ENCODE measurements around the gene FBLN2. TPM values are rescaled to one million over a fixed set of nuclear protein-coding genes. Genes with fewer than 3 reads are reported as not detected.
"Not testable (repeated sequence)": the region's sequence is repeated elsewhere in the genome, so short reads cannot be mapped to it uniquely, and the experiment has no call there.

The FBLN2 gene
- total RNA-seq, 1 experiment from 2014 or later = not detected

DNA sequence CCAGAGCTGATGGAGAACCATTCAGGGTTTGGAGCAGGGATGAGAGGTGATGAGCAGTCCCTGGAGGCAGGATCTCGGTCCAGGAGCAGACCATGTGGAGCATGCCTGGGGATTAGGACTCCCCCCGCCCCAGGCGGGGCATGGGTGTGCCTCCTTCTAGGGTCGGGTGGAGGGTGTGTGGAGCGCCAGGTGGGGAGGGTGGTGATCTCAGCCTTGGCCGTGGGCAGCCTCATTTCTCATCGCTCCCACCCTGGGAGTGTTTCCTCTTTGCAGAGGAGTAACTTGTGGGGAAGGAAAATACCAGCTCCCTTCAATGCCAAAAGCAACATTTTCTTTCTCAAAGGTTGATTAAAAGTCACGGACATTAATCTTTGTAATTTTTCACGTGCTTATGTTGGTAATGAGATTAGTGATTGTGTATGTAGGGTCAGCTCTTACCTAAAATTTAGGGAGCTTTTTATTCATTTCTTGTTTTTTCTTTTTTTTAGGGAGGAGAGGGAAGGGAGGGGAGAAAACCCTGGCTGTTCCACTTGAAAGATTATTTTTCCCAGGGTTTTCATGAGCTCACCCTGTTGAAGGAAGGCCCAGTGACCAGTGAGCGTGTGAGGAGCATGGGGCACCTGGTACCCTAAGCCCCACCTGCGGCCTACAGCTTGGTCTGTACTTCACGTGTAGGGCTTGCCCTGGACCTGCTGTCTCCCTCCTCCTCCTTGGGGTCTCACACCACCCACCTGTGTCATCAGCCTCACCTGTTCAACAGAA is 11.0 kb downstream of the FBLN2 start:
- no peak overlapping the region for H3K4me3 ChIP-seq (ENCODE audit: low read length)
- H3K4me1 ChIP-seq (ENCODE audit: low read length) = no peaks in the 10 kb centered on the region
- no peaks in the 10 kb centered on the region for H3K9me2 ChIP-seq (replicated peaks; ENCODE audit: insufficient read depth, low read length)

DNA sequence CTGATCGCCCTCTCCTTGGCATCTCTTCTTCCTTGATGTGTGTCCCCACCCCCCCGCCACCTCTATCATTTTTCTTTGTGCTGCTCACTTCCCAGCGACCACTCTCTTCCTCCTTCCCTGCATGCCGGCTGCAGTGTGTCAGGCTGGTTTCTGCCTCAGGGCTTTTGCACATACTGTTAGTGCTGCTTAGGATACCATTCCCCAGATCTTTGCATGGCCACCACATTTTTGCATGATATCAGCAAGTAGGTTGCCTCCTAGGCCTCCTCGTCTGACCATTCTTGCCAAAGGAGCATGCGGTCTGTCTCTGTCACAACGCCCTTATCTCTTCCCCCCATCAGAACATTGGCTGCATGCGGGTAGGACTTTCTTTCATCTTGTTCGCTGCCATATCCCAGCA is 12.5 kb downstream of the FBLN2 start:
- Histone ChIP-seq H3K27me3 (ENCODE audit: low read length) (no peaks in the 10 kb centered on the region), H3K27ac (ENCODE audit: low read length) (no peak overlapping the region), H3K9ac (ENCODE audit: low read length) (no peak overlapping the region), H4K20me1 (ENCODE audit: insufficient read depth, low read depth, low read length) (no peaks in the 10 kb centered on the region), H3K9me2 (replicated peaks; ENCODE audit: insufficient read depth, low read length) (no peaks in the 10 kb centered on the region), H3K9me3 (ENCODE audit: low read length) (no peaks in the 10 kb centered on the region), H3K36me3 (ENCODE audit: insufficient read depth, low read length) (no peaks in the 10 kb centered on the region), H3K4me2 (ENCODE audit: low read depth, low read length, poor library complexity, severe bottlenecking) (no peak overlapping the region), H3K4me3 (ENCODE audit: low read length) (no peak overlapping the region), H3K79me2 (ENCODE audit: low read length) (no peaks in the 10 kb centered on the region), H2AFZ (ENCODE audit: low read length) (no peak overlapping the region), H3K4me1 (ENCODE audit: low read length) (no peaks in the 10 kb centered on the region)
- no peak for DNase-seq

More for the DNA sequence above, 11.0 kb downstream of the FBLN2 start:
- no peak for DNase-seq
- Histone ChIP-seq H3K36me3 (ENCODE audit: insufficient read depth, low read length) (no peaks in the 10 kb centered on the region), H4K20me1 (ENCODE audit: insufficient read depth, low read depth, low read length) (no peaks in the 10 kb centered on the region), H2AFZ (ENCODE audit: low read length) (no peak overlapping the region), H3K27me3 (ENCODE audit: low read length) (no peaks in the 10 kb centered on the region), H3K9ac (ENCODE audit: low read length) (no peak overlapping the region), H3K9me3 (ENCODE audit: low read length) (no peaks in the 10 kb centered on the region), H3K4me2 (ENCODE audit: low read depth, low read length, poor library complexity, severe bottlenecking) (no peak overlapping the region), H3K27ac (ENCODE audit: low read length) (no peak overlapping the region), H3K79me2 (ENCODE audit: low read length) (no peaks in the 10 kb centered on the region)

DNA sequence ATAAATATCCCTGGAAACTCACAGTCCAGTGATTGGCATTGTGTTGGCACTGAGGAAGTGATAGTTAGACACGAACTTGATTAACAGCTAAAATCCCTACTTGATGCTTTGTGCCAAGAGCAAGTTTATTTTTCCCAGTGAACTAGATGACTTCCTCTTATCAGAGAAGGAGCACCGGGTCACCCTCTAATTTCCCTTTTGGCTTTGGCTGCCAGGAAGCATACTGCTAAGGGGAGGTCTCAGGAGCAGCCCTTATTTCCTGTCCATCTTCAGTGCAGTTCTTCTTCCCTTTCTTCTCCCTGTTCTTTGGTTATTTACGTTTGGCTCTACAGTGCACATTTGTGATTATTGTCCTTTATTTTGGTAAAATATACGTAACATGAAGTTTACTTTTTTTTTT is 13.0 kb downstream of the FBLN2 start:
- H3K79me2 ChIP-seq (ENCODE audit: low read length) = no peaks in the 10 kb centered on the region
- no peaks in the 10 kb centered on the region for H3K4me1 ChIP-seq (ENCODE audit: low read length)
- no peaks in the 10 kb centered on the region for H4K20me1 ChIP-seq (ENCODE audit: insufficient read depth, low read depth, low read length)
- no peaks in the 10 kb centered on the region for H3K9me2 ChIP-seq (replicated peaks; ENCODE audit: insufficient read depth, low read length)
- H3K9ac ChIP-seq (ENCODE audit: low read length) = no peak overlapping the region
- no peaks in the 10 kb centered on the region for H3K36me3 ChIP-seq (ENCODE audit: insufficient read depth, low read length)
- H3K9me3 ChIP-seq (ENCODE audit: low read length) = no peaks in the 10 kb centered on the region
- no peak overlapping the region for H3K4me3 ChIP-seq (ENCODE audit: low read length)
- H3K4me2 ChIP-seq (ENCODE audit: low read depth, low read length, poor library complexity, severe bottlenecking) = no peak overlapping the region
- H3K27me3 ChIP-seq (ENCODE audit: low read length) = no peaks in the 10 kb centered on the region
- no peak overlapping the region for H2AFZ ChIP-seq (ENCODE audit: low read length)
- H3K27ac ChIP-seq (ENCODE audit: low read length) = no peak overlapping the region
- no peak for DNase-seq

DNA sequence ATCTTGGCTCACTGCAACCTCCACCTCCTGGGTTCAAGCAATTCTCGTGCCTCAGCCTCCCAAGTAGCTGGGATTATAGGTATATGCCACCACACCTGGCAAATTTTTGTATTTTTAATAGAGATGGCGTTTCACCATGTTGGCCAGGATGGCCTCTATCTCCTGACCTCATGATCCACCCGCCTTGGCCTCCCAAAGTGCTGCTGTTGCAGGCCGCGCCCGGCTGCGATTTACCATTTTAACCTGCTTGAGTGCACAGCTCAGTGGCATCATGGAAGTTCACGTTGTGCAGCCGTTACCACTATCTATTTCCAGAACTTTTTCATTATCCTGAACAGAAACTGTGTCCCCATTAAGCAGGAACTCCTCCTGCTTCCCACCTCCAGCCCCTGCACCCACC is 13.5 kb downstream of the FBLN2 start:
- H3K9me3 ChIP-seq (ENCODE audit: low read length); H3K9ac ChIP-seq (ENCODE audit: low read length); H3K27me3 ChIP-seq (ENCODE audit: low read length); H3K9me2 ChIP-seq (replicated peaks; ENCODE audit: insufficient read depth, low read length); H3K4me1 ChIP-seq (ENCODE audit: low read length); H2AFZ ChIP-seq (ENCODE audit: low read length); H3K27ac ChIP-seq (ENCODE audit: low read length); H3K79me2 ChIP-seq (ENCODE audit: low read length); H3K4me2 ChIP-seq (ENCODE audit: low read depth, low read length, poor library complexity, severe bottlenecking); H4K20me1 ChIP-seq (ENCODE audit: insufficient read depth, low read depth, low read length); H3K4me3 ChIP-seq (ENCODE audit: low read length); H3K36me3 ChIP-seq (ENCODE audit: insufficient read depth, low read length); DNase-seq: not testable (repeated sequence)

DNA sequence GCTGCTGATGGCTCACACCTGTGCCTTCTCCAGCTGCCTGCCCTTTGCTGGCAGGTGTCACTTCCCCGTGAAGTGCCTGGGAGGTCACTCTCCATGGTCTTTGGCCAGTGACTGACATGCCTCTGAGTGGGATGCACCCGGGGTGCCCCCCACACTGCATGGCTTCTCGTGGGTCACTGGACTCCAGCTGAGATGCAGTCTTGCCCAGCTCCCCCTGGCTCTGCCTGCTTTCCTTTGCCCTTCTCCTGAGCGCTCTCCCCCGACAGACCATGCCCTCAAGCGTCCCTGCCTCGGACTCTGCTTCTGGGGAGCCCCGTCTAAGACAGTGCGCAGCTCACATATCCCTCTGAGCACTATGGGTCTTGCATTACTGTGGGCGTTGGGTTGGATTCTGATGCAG is 14.4 kb downstream of the FBLN2 start:
- Histone ChIP-seq H3K4me1 (ENCODE audit: low read length) (no peaks in the 10 kb centered on the region), H3K36me3 (ENCODE audit: insufficient read depth, low read length) (no peaks in the 10 kb centered on the region), H3K4me3 (ENCODE audit: low read length) (no peak overlapping the region), H3K4me2 (ENCODE audit: low read depth, low read length, poor library complexity, severe bottlenecking) (no peak overlapping the region), H4K20me1 (ENCODE audit: insufficient read depth, low read depth, low read length) (no peaks in the 10 kb centered on the region), H2AFZ (ENCODE audit: low read length) (no peak overlapping the region), H3K27ac (ENCODE audit: low read length) (no peak overlapping the region), H3K9me3 (ENCODE audit: low read length) (no peaks in the 10 kb centered on the region), H3K9me2 (replicated peaks; ENCODE audit: insufficient read depth, low read length) (no peaks in the 10 kb centered on the region), H3K27me3 (ENCODE audit: low read length) (no peaks in the 10 kb centered on the region), H3K79me2 (ENCODE audit: low read length) (no peaks in the 10 kb centered on the region), H3K9ac (ENCODE audit: low read length) (no peak overlapping the region)
- no peak for DNase-seq

DNA sequence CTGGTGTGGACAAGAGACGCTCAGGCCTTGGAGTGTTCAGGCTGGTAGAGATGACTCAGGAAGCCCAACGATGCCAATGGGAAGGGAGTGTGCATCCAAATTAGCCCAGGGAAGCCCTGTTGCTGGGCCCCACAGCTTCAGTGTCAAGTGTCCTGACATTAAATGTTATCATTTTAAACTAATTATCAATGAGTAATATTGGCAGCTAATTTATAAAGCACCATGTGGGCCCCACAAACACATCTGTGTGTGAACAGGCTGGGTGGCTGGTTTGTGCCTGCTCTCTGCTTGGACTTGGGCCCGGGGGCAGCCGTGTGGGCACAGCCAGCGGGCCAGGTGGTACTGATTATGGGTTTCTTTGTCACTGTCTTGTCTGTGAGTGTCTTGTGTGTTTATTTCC is 15.0 kb downstream of the FBLN2 start:
- H3K79me2 ChIP-seq (ENCODE audit: low read length) = no peaks in the 10 kb centered on the region
- H3K4me1 ChIP-seq (ENCODE audit: low read length) = no peaks in the 10 kb centered on the region
- no peaks in the 10 kb centered on the region for H3K36me3 ChIP-seq (ENCODE audit: insufficient read depth, low read length)
- no peaks in the 10 kb centered on the region for H3K9me2 ChIP-seq (replicated peaks; ENCODE audit: insufficient read depth, low read length)
- no peaks in the 10 kb centered on the region for H3K27me3 ChIP-seq (ENCODE audit: low read length)
- no peak overlapping the region for H2AFZ ChIP-seq (ENCODE audit: low read length)
- no peak for DNase-seq
- H4K20me1 ChIP-seq (ENCODE audit: insufficient read depth, low read depth, low read length) = no peaks in the 10 kb centered on the region
- no peaks in the 10 kb centered on the region for H3K9me3 ChIP-seq (ENCODE audit: low read length)
- H3K27ac ChIP-seq (ENCODE audit: low read length) = no peak overlapping the region
- H3K4me3 ChIP-seq (ENCODE audit: low read length) = no peak overlapping the region
- no peak overlapping the region for H3K9ac ChIP-seq (ENCODE audit: low read length)
- no peak overlapping the region for H3K4me2 ChIP-seq (ENCODE audit: low read depth, low read length, poor library complexity, severe bottlenecking)

DNA sequence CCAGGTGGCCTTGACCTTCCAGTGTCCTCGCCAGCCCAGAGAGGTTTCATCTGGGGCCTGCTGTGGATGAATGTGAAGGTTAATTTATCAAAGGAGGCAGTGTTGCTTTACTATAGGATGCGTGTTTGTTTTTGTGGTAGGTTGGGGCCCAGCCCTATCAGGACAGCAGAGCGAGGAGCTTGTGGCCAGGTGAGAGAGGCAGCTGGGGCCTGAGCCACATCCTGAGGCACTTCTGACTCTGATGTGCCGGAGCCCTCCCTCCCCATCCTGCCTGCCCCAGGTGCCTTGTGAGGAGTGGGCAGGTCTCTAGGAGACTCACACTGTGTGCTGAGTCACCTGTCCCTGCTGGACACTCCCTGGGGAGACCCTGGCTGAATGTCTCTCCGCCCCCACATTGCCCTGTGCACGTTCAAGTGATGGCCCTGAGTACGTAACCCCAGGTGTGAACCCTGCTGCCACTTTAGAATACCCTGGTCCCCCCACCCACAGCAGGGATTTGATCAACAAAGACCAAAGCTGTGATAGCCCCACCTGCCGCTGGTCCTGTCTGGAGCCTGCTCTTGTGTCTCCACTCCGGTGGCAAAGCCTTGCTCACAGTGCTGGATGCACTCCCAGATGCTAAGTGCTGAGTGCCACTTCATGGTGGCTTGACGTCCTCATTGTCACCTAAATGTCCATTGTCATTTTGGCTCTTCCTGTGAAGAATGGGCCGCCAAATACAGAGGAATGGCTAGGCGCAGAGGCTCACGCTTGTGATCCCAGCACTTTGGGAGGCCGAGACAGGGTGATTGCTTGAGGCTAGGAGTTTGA is 16.0 kb downstream of the FBLN2 start:
- H3K9me3 ChIP-seq (ENCODE audit: low read length) = no peaks in the 10 kb centered on the region
- no peaks in the 10 kb centered on the region for H3K4me1 ChIP-seq (ENCODE audit: low read length)
- no peaks in the 10 kb centered on the region for H3K9me2 ChIP-seq (replicated peaks; ENCODE audit: insufficient read depth, low read length)
- DNase-seq = no peak
- H3K79me2 ChIP-seq (ENCODE audit: low read length) = no peaks in the 10 kb centered on the region
- H3K27ac ChIP-seq (ENCODE audit: low read length) = no peak overlapping the region
- H3K36me3 ChIP-seq (ENCODE audit: insufficient read depth, low read length) = no peaks in the 10 kb centered on the region
- no peak overlapping the region for H3K9ac ChIP-seq (ENCODE audit: low read length)
- no peaks in the 10 kb centered on the region for H4K20me1 ChIP-seq (ENCODE audit: insufficient read depth, low read depth, low read length)
- H3K27me3 ChIP-seq (ENCODE audit: low read length) = no peaks in the 10 kb centered on the region
- no peak overlapping the region for H3K4me2 ChIP-seq (ENCODE audit: low read depth, low read length, poor library complexity, severe bottlenecking)
- no peak overlapping the region for H2AFZ ChIP-seq (ENCODE audit: low read length)
- no peak overlapping the region for H3K4me3 ChIP-seq (ENCODE audit: low read length)

DNA sequence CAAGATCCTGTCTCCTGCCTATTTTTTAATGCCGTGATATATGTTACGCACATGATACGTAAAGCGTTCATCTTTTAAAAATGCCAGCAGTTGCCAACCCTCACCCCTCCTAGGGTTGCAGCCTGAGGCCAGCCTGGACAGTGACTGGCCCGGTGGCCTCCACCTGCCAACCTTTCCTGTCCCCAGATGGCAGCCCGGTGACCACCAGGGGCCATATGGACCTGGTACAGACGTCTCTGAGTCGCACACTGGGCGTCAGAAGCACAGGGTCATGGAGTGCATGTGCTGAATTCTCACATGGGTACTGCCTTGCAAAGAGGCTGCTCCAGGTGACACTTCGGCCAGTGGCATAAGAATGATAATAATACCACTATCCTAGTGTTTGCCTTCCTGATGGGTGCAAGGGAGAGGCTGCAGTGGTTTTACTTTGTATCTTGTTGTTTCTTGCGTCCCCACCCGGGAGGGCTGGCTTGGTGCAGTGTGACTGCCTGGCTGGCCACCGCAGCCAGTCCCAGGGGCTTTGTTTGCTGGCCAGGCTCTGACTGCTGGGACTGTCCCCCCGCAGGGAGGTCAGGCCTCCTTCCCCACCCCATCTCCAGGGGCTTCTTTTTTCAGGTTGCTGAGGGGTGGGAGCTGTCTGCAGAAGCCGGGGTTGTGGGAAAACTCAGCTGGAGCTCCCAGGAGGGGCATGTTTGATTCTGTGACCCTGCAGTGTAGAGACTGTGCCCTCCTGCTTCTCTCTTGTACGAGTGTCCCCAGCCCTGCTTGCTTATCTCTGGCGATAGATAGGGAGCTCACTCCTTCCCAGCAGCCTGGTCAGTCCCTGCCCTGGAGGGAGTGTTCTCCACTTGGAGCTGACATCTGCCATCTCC is 16.9 kb downstream of the FBLN2 start:
- no peak overlapping the region for H3K9ac ChIP-seq (ENCODE audit: low read length)
- no peak overlapping the region for H2AFZ ChIP-seq (ENCODE audit: low read length)
- H3K4me3 ChIP-seq (ENCODE audit: low read length) = no peak overlapping the region
- no peaks in the 10 kb centered on the region for H3K36me3 ChIP-seq (ENCODE audit: insufficient read depth, low read length)
- no peak for DNase-seq
- no peaks in the 10 kb centered on the region for H3K9me2 ChIP-seq (replicated peaks; ENCODE audit: insufficient read depth, low read length)
- H3K79me2 ChIP-seq (ENCODE audit: low read length) = no peaks in the 10 kb centered on the region
- H3K9me3 ChIP-seq (ENCODE audit: low read length) = no peaks in the 10 kb centered on the region
- H3K4me1 ChIP-seq (ENCODE audit: low read length) = no peaks in the 10 kb centered on the region
- H3K4me2 ChIP-seq (ENCODE audit: low read depth, low read length, poor library complexity, severe bottlenecking) = no peak overlapping the region
- H3K27ac ChIP-seq (ENCODE audit: low read length) = no peak overlapping the region
- H3K27me3 ChIP-seq (ENCODE audit: low read length) = no peaks in the 10 kb centered on the region
- no peaks in the 10 kb centered on the region for H4K20me1 ChIP-seq (ENCODE audit: insufficient read depth, low read depth, low read length)
